SH-SY5Y (cell line): ENCODE data around the gene CA7.

Source experiments
- GATA2 ChIP-seq: IDR thresholded peaks from 2 replicates; pipeline ENCODE4 v1.6.1; 2011; ENCODE audit warnings: mild to moderate bottlenecking, low read depth, low read length
- GATA3 ChIP-seq: IDR thresholded peaks from 2 replicates; pipeline ENCODE4 v1.6.1; 2011; ENCODE audit warnings: low read depth, mild to moderate bottlenecking, low read length, moderate library complexity

- TF ChIP-seq GATA3 (no peak), GATA2 (no peak)
Observed at GRCh38 chr16:66859397-66860068, 15.3 kb downstream of the CA7 start.
